ENCODE results near the gene MPIG6B.

DNA sequence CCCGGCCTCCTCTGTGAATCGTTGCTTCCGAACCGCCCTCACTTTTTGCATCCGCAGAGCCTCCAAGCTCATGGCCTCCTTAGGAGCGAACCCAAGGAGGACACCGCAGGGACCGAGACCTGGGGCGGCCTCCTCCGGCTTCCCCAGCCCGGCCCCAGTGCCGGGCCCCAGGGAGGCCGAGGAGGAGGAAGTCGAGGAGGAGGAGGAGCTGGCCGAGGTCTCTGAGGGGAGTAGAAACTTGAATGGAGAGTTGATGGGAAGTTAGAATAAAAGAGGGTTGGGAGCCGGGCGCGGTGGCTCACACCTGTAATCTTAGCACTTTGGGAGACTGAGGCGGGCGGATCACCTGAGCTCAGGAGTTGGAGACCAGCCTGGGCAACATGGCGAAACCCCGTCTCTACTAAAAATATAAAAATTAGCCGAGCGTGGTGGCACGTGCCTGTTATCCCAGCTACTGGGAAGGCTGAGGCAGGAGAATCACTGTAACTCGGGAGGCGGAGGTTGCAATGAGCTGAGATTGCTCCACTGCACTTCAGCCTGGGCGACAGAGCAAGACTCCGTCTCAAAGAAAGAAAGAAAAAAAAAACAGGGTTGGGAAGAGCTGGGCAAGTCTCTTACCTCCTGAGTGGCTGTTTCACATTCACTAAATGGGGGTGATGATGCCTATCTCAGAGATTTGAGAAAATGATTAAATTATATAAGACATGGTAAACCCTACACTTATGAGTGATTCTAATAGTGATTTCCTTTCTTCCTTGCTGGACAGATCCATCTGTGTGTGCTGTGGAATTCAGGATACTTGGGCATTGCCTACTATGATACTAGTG is 17.4 kb downstream of the MPIG6B start:
- TF ChIP-seq POLR2A (IDR thresholded peaks at IDR 0.05) (no peak), POLR2AphosphoS5 (IDR thresholded peaks at IDR 0.05) (no peak), EP300 (IDR thresholded peaks at IDR 0.05) (no peak)
- TF ChIP-seq, protein P1, sequence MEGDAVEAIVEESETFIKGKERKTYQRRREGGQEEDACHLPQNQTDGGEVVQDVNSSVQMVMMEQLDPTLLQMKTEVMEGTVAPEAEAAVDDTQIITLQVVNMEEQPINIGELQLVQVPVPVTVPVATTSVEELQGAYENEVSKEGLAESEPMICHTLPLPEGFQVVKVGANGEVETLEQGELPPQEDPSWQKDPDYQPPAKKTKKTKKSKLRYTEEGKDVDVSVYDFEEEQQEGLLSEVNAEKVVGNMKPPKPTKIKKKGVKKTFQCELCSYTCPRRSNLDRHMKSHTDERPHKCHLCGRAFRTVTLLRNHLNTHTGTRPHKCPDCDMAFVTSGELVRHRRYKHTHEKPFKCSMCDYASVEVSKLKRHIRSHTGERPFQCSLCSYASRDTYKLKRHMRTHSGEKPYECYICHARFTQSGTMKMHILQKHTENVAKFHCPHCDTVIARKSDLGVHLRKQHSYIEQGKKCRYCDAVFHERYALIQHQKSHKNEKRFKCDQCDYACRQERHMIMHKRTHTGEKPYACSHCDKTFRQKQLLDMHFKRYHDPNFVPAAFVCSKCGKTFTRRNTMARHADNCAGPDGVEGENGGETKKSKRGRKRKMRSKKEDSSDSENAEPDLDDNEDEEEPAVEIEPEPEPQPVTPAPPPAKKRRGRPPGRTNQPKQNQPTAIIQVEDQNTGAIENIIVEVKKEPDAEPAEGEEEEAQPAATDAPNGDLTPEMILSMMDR (IDR thresholded peaks at IDR 0.05), result no peak

Measured in sigmoid colon (tissue), 4 donors.